Kidney (tissue), 14 donors: ENCODE results near the gene PRKCZ. TPM values are rescaled to one million over a fixed set of nuclear protein-coding genes. Genes with fewer than 3 reads are reported as not detected.

Experiments
- DNase-seq, 5 donors: peaks; one replicate each; pipeline ENCODE4 v3.0.0-alpha.2; 2013 to 2020
- FAIRE-seq: peaks from 2 replicates; lab custom pipeline; 2012; peaks lifted over from hg19 to GRCh38; lab: Jason Lieb, UNC
- H3K27ac ChIP-seq, 2 donors: one replicate each; pipeline ENCODE4 v1.7.0; 2013; ENCODE audit warnings: low read depth in 2 of 2, low read length in 2 of 2, inconsistent platforms in 1 of 2
- H3K27me3 ChIP-seq: one replicate; pipeline ENCODE4 v1.7.1; 2013; ENCODE audit warnings: low read length, inconsistent platforms; ENCODE audit not compliant: control insufficient read depth, insufficient read depth
- H3K36me3 ChIP-seq, 3 donors: one replicate each; pipeline versions ENCODE4 v1.7.0 to v1.7.1; 2013; ENCODE audit warnings: low read length in 3 of 3, control low read depth in 1 of 3, inconsistent platforms in 1 of 3; ENCODE audit not compliant: insufficient read depth in 3 of 3, control insufficient read depth in 2 of 3
- H3K4me1 ChIP-seq, 3 donors: one replicate each; pipeline versions ENCODE4 v1.7.0 to v1.7.1; 2013; ENCODE audit warnings: low read length in 3 of 3, inconsistent platforms in 1 of 3, low read depth in 1 of 3; ENCODE audit not compliant: control insufficient read depth in 2 of 3, insufficient read depth in 2 of 3
- H3K4me3 ChIP-seq, 3 donors: one replicate each; pipeline versions ENCODE4 v1.7.0 to v1.8.1; 2013; ENCODE audit warnings: low read length in 3 of 3, control low read depth in 1 of 3, inconsistent platforms in 1 of 3
- H3K9ac ChIP-seq, 3 donors: one replicate each; pipeline versions ENCODE4 v1.7.0 to v1.7.1; 2013; ENCODE audit warnings: low read length in 3 of 3, control low read depth in 1 of 3, inconsistent platforms in 1 of 3
- H3K9me3 ChIP-seq, 3 donors: one replicate each; pipeline versions ENCODE4 v1.7.0 to v1.7.1; 2013; ENCODE audit warnings: low read length in 3 of 3, control low read depth in 1 of 3, inconsistent platforms in 1 of 3; ENCODE audit not compliant: control insufficient read depth in 2 of 3, insufficient read depth in 1 of 3
- intact Hi-C: fragments of 100-400 bp; cut with DNase I; formaldehyde crosslinking; loops from one replicate; pipeline ENCODE4 v1.11.1; 2022
- polyA plus RNA-seq: library from polyadenylated mRNA; stranded (reverse); fragments of 350-450 nt; fragmentation: Illumina TruSeq; extraction: RNeasy Lipid Tissue Mini Kit (QIAGEN cat#74804); gene quantifications from one replicate; pipeline ENCODE4 v1.2.3, GENCODE V29; 2014; ENCODE audit warnings: low read depth, low replicate concordance; ENCODE audit not compliant: insufficient read depth
- total RNA-seq: library from RNA; stranded (reverse); fragmentation: NEBNext Ultra II Directional; extraction: Animal tissue kit (Norgen Biotek cat#: 25700); gene quantifications from one replicate; pipeline ENCODE4 v1.2.1, GENCODE V29; 2021
- TF ChIP-seq, protein P1 (sequence below): IDR thresholded peaks from 3 replicates; pipeline ENCODE4 v1.5.1; 2012; ENCODE audit warnings: mild to moderate bottlenecking, moderate library complexity, borderline replicate concordance; ENCODE audit not compliant: insufficient read depth; ENCODE audit errors: extremely low read depth
- donor health status: control.
- donor health status: control.
- donor health status: control.
- donor health status: control.
- donor health status: control.
- donor health status: DM: yes; HTN: yes; CAD: no.
- donor health status: Normal renal cell carcinoma (clear cell type).

The PRKCZ gene
- total and polyA plus RNA-seq, 2 donors from 2014 or later: 24.7 to 42.4 TPM

DNA sequence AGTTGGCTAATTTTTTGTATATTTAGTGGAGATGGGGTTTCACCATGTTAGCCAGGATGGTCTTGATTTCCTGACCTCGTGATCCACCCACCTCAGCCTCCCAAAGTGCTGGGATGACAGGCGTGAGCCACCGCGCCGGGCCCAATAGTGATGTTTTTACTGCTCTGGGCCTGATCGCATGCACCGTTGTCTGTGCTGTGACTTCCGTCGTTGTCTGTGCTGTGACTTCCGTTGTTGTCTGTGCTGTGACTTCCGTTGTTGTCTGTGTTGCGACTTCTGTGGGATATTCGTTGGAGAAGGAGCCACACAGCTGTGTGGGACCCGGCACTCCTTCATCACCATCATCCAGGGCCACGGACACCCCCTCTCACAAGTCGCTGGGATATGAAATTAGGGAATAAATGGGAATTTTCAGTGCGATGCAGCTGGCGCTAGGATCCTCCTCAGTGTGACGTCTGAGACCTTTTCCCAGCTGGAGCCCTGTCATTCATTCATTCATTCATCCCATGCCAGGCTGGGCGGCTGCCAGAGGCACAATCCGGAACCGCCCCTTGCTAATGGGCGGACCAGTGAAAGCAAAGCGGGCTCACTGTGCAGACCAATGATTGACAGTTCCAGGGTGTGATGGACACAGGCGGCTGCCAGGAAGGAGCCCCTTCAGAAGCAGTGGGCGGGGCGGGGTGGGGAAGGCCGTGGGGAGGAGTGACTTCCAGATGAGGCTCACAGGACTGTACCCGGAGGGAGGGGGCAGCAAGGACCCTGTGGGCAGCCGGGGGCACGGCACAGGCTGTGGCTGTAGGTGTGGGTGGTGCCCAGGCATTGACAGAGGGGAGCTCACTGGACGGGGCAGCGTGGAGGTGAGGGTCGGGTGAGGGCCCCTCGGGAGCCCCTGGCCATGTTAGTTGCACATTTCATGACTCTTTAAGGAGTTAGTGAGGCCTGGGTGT is 48.9 kb downstream of the PRKCZ start:
- FAIRE-seq: no peak
- no peaks in the 10 kb centered on the region for H3K36me3 ChIP-seq
- H3K4me1 ChIP-seq: peaks cover 0 to 5% (median 0%) of the 10 kb centered on the region in 3 donors
- intact Hi-C loops: no loop called here
- H3K27me3 ChIP-seq: no peaks in the 10 kb centered on the region
- DNase-seq: peak in 3 of 5 donors; percentile 32 to 60 (median 54)
- no peaks in the 10 kb centered on the region for H3K9me3 ChIP-seq
- H3K27ac ChIP-seq: no peak overlapping the region
- no peak overlapping the region for H3K9ac ChIP-seq
- TF ChIP-seq, protein P1, sequence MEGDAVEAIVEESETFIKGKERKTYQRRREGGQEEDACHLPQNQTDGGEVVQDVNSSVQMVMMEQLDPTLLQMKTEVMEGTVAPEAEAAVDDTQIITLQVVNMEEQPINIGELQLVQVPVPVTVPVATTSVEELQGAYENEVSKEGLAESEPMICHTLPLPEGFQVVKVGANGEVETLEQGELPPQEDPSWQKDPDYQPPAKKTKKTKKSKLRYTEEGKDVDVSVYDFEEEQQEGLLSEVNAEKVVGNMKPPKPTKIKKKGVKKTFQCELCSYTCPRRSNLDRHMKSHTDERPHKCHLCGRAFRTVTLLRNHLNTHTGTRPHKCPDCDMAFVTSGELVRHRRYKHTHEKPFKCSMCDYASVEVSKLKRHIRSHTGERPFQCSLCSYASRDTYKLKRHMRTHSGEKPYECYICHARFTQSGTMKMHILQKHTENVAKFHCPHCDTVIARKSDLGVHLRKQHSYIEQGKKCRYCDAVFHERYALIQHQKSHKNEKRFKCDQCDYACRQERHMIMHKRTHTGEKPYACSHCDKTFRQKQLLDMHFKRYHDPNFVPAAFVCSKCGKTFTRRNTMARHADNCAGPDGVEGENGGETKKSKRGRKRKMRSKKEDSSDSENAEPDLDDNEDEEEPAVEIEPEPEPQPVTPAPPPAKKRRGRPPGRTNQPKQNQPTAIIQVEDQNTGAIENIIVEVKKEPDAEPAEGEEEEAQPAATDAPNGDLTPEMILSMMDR: no peak
- no peak overlapping the region for H3K4me3 ChIP-seq

DNA sequence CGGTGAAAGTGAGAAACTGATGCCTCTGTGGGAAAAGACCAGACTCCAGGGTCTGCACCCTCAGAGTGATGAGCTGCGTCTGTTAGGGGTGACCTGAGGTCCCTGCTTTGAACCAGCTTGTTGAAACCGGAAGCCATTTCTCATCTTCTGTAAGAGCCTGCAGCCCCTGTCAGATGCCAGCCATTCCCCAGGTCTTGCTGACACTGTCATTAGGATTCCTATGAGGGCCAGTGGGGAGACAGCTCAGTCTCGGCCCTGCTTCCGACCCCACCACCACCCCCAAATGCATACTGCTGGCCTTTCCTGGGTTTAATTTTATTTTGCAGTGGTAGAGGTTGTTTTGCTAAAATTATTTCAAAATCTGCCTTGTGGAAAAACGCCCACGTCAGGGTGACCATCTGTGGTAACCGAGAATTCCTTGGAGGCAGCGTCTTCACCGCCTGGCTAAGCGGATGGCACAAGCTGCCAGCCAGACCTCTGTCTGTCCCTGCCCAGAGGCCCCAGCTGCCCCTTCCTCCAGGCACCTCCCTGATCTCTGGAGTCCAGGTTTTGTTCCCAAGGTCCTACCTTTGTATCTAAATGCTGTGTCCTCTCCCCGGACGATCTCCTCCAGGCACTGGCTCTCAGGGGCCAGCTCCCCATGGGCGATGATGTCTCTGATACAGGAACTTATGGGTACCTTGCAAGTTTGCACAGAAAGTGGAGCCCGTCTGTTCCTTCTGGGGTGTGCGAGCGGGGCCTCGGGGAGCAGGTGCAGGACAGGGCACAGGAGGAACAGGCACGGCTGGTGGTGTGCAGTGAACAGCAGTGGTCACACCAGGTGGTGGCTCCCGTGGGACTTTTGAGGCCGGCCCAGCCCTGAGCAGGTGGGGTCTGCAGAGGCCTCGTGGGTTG is 49.9 kb downstream of the PRKCZ start:
- H3K9me3 ChIP-seq: no peaks in the 10 kb centered on the region
- H3K36me3 ChIP-seq: no peaks in the 10 kb centered on the region
- H3K27ac ChIP-seq: no peak overlapping the region
- no peak overlapping the region for H3K9ac ChIP-seq
- peaks cover 0 to 10% (median 9%) of the 10 kb centered on the region in 3 donors for H3K4me1 ChIP-seq
- no peak overlapping the region for H3K4me3 ChIP-seq
- DNase-seq: peak in 3 of 5 donors; percentile 46 to 61 (median 53)
- no peaks in the 10 kb centered on the region for H3K27me3 ChIP-seq
- no peak for FAIRE-seq
- intact Hi-C loops: no loop called here
- TF ChIP-seq, protein P1: no peak

DNA sequence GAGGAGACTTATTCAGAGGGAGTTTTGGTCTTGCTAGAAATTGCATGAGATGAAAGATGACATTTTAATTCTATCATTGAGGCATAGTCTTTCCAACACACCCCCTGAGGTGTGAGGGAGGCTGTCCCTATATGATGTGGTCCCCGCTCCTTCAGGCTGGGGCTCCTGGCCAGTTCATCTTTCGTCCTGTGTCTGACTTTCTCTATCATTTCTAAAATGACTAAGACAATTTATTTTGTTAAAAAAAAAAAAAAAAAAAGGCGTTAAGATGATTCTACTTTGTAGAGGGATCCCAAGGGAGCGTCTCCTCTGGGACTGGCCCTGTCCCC is 50.5 kb downstream of the PRKCZ start:
- intact Hi-C loops: no loop called here
- Histone ChIP-seq H3K9me3 (no peaks in the 10 kb centered on the region), H3K9ac (no peak overlapping the region), H3K4me3 (no peak overlapping the region), H3K27ac (no peak overlapping the region), H3K27me3 (no peaks in the 10 kb centered on the region), H3K36me3 (no peaks in the 10 kb centered on the region), H3K4me1 (peaks cover 0 to 9% (median 9%) of the 10 kb centered on the region in 3 donors)
- DNase-seq: no peak
- FAIRE-seq: no peak
- TF ChIP-seq, protein P1: no peak
